ENCODE data around the gene SSUH2. TPM values are rescaled to one million over a fixed set of nuclear protein-coding genes. Genes with fewer than 3 reads are reported as not detected.

The SSUH2 gene
- polyA plus RNA-seq, 4 donors: 3.9 to 4.5 (median 4.1) TPM

DNA sequence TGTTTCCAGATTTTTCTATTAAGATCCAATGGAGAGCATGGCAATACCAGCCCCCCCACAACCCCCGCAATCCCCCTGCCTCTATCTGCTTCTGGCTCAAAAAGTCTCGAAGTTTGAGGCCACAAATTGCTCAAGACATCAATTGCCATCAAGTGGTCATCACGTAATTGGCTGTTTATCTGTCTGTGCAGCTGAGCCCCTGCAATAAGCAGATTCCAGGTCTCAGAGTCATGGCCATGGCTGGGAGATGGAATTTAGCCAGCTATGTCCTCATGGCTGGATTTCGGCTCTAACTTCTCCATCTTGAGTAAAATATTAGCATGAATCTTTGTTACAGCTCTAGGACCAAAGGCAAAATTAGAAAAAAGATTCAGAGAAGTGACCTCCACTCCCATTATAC, 22.7 kb downstream of the SSUH2 start:
- no peak for DNase-seq (ENCODE audit: low read depth in 4 of 4, low spot score in 3 of 4)

DNA sequence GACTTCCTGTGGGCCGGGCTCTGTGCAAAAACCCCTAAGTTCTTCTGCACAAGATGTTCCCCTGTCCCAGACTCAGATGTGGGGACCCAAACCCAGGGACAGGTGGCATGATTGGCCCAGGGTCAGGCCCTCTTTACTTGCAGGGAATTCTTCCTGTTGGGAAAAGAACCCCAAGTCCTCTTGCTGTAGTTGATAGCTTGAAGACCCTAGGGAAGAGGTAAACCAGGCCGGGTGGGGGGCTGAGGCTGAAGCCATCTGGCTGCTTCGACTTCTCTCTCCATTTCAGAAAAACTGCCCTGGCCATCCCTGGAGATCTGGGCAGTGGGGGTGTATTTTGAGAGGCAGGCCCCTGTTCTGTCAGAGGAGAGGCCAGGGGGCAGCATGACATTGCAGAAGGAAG, 23.5 kb downstream of the SSUH2 start:
- no peak for DNase-seq (ENCODE audit: low read depth in 4 of 4, low spot score in 3 of 4)

DNA sequence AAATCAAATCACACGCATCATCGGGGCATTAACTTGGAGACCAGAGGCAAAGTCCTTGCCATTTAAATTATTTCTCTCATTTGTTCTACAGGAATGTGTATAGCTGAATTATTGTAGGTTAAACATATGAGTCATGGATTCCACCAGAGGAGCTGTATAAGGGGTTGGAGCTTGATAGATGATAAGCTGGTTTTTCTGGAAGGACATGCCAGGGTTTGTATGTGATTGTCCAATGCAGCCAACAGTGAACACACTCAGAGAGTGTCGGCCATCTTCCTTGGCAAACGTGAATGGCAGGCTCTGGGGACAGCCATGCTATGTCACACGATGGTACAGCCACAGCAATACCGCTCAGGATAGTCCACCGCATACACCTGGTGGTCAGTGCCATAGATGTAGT, 25.1 kb downstream of the SSUH2 start:
- no peak for DNase-seq (ENCODE audit: low read depth in 4 of 4, low spot score in 3 of 4)

DNA sequence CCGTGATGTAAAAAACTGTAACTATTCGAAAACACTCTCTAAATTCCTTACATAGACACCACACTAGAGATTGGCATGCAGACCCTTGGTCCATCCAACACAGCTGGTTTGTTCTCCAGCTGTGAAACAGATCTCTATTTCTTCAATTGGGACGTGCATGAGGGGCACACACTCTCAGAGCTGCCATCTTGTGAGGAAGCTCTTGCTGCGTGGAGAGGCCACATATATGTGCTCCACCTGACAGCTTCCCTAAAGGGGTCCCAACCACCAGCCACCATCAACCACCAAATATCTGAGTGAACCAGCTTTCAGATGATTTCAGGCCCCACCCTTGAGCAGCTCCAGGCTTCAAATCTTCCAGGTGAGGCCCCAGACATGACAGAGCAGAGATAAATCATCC, 25.6 kb downstream of the SSUH2 start:
- DNase-seq (ENCODE audit: low read depth in 4 of 4, low spot score in 3 of 4): no peak

DNA sequence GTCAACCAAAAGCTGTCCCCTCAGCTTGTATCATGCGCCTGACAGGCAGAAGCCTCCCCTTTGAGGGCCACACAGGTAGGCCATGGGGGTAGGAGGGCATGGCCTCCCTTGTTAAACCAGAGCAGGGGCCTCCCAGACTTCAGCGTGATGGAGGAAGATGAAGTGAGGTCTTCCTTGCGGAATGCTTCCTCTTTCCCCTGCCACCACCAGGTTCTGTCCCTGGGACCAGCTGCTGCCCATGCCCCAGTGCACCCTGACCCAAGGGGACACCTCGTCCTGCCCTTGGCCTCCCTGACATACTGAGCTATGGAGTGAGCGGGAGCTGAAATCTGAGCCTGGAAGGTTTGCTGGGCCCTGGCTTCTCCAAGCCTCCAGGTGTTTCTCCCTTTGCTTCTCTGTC, 26.7 kb downstream of the SSUH2 start:
- DNase-seq (ENCODE audit: low read depth in 4 of 4, low spot score in 3 of 4): no peak

DNA sequence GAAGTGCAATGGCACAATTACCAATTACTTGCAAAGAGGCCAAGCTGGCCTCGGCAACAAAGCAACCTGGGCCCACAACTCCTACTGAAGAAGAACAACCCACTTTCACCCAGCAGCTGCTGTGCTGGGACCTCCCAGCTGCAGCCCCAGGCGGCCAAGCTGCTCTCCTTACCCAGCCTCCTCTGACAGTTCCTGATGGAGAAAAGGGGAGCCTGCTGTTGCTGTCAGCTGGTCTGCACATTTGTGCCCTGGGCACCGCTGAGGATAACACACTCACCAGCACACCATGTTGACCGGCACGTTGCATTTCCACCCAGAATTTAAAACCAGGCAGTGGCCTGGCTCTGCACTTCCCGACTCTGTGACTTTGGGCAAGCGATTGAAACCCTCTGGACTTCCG, 33.6 kb downstream of the SSUH2 start:
- no peak for DNase-seq (ENCODE audit: low read depth in 4 of 4, low spot score in 3 of 4)

DNA sequence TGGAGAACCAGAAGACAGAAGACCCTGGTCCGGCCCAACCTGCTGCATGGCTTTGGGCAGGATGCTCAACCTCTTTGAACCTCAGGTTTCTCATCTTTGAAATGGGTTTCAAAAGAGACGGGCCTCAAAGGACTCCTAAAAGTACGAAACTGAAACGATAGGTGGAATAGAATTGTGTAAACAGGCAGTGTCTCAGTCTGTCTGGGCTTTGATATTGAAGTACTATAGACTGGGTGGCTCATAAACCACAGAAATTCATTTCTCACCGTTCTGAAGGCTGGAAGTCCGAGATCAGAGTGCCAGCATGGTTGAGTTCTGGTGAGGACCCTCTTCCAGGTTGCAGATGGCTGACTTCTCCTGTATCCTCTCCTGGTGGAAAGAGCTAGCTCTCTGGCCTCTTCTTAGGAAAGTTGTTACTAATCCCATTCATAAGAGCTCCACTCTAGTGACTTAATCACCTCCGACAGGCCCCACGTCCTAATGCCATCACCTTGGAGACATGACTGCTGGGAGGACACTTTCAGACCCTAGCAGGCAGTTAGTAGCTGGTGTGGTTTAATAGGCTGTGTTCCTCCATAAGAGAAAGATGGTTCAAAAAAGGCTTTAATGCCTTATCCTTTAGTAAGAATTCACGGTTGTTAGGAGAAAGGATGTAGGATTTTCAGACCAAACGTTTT, 35.7 kb downstream of the SSUH2 start:
- no peak for DNase-seq (ENCODE audit: low read depth in 4 of 4, low spot score in 3 of 4)

DNA sequence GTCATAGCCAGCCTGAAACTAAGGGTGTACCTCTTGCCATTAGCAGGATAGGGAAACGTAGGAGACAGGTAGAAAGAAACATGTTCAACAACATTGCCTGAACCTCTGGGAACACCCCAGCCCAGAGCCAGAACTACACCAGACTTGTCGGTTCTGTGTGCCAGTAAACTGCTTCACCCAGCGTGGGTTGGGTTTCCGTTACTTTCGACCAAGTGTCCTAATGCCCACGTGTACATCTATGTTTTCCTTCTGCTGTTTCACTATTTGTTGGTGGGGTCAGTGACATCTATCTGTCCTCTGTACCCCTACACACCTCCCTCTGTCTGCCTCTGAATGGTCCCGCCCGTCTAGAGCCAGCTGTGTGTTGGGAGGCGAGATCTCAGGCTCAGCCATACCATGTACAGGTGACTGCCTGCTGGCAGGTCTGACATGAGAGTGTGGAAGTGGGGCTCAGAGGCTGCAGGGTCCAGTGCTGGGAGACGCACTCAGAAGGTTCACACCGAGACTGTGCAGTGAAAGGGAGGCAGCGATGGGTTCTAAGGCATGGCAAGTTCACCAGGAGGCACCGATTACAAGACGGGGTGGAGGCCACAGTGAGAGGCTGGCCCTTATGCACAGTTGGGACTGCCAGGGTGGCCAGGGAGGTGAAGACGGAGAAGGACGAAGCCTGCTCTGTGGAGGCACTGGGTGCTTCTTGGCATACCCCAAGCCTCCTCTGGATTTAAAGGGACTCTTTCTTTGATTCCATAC, 36.4 kb downstream of the SSUH2 start:
- DNase-seq (ENCODE audit: low read depth in 4 of 4, low spot score in 3 of 4): no peak

DNA sequence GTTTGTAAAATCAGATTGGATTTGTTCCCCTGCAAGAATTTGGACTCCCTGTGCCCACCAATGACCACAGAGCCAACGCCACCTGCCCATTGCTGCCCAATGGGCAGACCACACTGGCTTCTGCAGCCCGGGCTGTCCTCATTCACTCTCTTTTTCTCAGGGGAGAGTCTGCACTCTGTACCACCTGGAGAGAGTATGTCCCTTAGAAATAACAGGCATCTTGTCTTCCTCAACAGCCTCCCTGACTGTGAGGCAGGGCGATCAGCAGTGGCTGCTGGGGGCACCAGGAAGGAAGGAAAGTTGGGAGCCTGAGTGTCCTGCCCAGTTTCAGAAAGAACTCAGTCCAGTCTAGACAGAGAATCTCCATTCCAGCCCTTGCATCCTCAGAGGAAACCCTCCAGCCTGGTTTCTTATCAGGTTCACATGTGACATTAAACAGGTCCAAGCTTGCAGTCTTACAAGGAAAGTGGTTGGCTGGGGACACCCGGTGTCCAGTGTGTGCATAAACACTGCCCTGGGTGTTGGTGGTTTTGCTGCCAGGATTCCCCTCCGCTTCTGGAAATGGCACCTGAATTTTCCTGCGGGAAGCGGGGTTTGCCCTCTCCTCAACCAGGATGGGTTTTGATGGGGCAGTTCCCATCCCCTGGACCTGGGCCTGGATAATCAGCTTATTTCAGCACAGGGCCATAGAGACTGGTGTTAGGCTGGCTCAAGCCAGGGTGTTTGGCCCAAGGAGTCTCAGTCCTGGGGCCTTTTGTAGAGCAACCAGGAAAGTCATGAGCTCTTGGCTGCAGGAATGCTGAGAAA, 37.2 kb downstream of the SSUH2 start:
- peak in 3 of 4 donors; percentile 36 to 48 (median 40) for DNase-seq (ENCODE audit: low read depth in 4 of 4, low spot score in 3 of 4)

DNA sequence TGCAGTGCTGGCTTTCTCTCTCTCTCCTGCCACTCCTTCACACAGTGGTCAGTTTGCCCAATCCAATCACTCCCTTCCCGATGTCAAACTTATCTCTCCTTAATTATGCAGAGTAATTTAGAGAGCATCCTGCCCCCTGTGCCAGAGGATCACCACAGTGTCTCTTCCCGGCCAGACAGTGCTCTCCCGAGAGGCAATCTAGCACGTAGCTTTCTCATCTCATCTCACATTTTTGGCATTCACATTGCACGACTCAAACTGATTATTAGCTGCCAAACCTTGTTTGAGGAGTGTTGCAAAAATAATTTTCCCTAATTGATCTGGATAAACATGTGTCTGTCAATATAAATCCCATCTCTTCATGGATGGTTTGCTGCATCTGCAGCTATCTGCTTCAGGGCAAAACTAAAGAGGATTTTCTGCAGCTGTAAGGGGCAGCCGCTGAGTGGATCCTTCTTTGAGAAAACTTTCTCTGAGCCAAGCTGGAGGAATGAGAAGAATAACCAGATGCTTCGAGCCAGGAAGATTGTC, 37.8 kb downstream of the SSUH2 start:
- DNase-seq (ENCODE audit: low read depth in 4 of 4, low spot score in 3 of 4): no peak

DNA sequence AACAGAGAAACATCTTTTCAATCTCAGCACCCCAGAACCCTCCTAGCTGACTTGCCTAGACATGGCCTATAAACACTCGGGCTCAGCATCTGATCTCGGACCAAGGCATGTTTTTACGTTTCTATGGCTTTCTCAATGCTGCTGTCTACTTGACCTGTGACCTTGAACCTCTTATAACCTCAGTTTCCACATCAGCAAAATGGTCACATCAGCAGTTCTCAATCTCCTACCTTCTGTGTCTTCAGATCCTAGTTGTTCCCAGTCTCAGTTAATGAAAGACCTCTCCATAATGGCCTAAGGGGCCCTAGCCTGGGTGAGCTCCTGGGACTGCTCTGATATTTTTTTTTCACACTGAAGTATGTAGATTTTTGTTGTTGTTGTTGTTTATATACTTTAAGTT, 39.6 kb downstream of the SSUH2 start:
- no peak for DNase-seq (ENCODE audit: low read depth in 4 of 4, low spot score in 3 of 4)

DNA sequence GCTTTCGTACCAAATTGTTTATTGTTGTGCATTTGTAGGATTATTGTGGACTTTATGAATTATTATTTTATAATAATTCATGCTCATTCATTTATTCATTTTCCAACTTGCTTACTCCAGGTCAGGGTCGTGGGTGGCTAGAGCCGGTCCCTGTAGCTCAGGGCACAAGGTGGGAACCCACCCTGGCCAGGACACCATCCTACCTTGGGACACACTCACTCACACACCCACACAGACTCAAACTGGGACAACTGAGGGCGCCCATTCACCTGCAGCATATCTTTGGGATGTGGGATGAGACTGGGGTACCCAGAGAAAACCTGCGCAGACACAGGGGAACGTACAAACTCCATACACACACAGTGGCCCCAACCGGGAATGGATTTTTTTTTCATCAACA, 40.6 kb downstream of the SSUH2 start:
- no peak for DNase-seq (ENCODE audit: low read depth in 4 of 4, low spot score in 3 of 4)

DNA sequence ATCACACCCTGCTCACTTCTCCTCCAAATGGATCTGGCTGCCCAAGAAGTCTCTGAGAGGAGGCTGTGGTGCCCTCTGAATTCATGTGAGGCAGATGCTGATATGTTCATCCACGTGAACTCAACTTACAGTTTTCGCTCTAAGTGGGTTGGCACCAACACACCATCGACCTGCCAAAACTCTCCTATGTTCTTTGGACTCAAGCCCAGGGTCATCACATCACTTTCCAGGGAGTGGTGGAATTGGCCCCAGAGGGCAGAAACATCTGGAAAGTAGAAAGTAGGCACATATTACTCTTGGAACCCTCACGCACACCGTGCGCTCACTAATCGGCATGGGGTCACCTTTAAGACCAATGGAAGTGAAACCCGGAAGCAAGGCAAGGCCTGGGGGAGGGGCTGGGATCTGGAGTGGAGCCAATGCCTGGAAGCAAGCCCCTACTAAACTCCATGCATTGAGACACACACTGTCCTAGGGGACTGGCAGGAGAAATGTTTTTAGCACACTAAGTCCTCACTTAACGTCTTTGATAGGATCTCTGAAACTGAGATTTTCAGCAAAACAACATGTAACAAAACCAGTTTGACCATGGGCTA, 41.4 kb downstream of the SSUH2 start:
- DNase-seq (ENCODE audit: low read depth in 4 of 4, low spot score in 3 of 4): no peak

DNA sequence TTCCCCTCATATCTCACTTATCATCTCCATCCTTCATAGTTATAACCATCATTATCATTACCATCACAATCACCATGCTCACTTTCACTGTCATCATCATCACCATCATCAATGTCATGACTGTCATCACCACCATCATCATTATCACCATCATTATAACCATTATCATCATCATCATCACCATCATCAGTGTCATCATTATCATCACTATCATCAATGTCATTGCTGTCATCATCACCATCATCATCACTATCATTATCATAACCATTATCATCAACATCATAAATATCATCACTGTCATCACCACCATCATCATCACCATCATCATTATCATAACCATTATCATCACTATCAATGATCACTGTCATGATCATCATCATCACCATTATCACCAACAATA, 44.1 kb downstream of the SSUH2 start:
- DNase-seq (ENCODE audit: low read depth in 4 of 4, low spot score in 3 of 4): no peak

DNA sequence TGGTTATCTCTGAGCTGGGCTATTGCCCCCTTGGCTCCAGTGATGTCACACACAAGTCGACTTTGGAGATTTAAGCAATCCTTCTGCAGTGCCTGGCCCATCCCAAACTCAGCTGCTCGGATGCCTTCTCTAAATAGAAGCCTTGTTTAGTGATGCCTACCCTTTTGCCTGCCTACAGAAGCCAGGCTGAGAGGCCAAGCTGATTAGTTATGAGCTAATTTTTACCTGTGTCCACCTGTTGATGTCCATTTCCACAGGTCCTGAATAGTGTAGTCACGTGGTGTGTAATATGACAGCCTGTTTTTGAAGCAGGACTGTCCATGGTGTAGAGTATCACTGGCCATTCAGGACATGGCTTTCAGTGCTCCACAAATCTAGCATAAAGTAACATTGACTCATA, 45.5 kb downstream of the SSUH2 start:
- DNase-seq (ENCODE audit: low read depth in 4 of 4, low spot score in 3 of 4): no peak

DNA sequence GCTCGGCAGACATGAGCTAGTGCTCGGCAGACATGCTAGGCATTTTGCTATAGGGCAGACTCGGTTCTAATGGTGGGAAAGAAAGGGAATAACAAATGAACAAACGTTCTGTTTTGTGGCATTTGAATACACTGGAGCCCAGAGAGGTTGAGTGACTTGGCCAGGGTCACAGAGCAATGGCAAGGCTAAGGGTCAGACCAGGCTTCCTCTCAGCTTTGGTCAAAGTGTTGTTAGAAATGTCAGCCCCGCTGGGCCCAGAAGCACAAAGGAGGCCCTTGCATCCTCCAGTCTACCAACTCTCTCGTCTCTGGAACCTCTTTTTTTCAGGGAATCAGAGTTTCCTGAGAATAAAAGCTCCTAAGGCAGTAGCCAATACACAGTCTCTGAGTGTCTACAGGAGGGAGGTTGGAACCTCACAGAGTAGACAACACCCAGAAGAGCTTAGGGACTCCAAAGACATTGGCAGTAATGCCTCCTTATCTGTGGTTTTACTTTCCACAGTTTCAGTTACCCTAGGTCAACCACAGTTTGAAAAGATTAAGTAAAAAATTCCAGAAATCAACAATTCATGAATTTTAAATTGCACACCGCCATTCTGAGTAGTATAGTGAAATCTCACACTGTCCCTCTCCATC, 47.3 kb downstream of the SSUH2 start:
- no peak for DNase-seq (ENCODE audit: low read depth in 4 of 4, low spot score in 3 of 4)

DNA sequence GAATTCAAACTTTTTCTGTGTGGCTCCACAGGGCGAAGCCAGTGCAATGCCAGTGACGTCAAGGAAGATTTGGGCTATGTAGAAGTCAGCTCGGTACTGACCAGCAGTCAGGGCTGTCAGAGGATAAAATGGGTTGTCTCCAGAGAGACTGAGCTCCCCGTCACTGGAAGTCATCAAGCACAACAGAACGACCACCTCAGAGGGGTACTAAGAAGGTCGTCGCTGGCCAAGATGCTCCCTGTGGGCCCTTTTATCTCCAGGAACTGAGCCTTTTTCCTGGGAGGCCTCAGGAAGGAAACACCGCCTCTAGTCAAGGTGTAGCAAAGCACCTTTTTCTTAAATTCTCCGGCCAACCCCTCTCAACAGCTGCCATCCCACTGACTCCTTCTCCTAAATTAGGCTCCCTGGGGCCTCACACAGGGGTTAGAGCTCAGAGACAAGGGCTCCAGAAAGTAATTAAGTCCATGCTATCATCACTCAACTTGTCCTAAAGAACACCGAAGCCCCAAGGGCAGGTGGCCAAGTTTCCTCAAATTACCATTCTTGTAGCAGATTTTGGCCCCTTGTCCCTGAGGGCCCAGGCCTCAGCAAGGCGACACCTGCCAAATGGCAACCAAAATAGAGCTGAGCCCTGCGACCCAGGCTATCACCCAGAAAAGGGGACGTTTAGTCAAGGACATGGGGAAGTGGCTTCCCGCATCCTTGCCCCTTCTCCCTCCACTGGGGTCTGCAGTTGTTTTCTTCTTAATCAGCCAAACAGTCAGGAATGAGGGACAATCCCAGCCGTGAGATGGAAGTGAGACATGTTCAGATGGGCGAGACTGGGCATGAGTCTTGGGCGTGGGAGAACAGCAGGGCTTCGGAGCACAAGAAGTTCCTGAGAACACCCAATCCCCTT, 48.0 kb downstream of the SSUH2 start:
- DNase-seq (ENCODE audit: low read depth in 4 of 4, low spot score in 3 of 4): no peak

DNA sequence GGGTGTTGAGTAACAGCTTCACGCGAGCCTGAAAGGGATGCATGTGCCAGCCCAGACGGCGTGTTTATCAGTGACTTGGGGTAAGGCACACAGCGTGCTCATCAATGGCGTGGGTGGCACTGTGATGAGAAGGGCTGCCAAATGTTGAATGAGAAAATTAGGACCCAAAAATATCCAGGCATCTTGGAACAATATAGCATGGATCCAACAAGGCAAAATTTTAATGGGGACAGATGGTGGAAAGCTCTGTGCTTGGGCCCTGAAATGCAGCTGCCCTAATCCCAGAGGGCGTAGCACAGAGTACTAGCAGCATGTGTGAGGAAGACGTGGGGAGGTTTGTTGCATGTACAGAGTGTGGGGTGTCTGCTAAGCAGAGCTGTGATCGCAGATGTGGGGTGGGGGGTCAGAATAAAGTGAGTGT, 48.9 kb downstream of the SSUH2 start:
- DNase-seq (ENCODE audit: low read depth in 4 of 4, low spot score in 3 of 4): no peak

DNA sequence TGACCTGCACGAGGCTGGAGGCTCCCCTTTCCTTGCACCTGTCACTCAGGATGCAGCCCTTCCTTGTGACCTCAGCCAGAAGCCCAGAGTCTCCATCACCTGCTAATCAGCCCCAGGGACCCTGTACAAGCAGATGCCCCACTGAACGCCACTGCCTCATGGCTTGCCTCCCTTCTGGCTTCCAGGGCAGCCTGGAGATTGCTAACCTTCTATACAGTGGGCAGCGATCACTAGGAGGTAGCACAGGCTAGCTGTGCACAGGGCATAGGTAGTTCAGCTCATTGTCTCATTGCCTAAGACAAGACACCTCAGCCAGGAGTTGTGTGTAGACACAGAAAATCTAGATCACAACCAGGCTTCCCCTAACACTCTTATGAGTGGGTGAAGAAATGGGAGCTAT, 49.3 kb downstream of the SSUH2 start:
- DNase-seq (ENCODE audit: low read depth in 4 of 4, low spot score in 3 of 4): no peak

Data from right renal pelvis (tissue), 4 donors.